ENCODE measurements around the gene MSI2.

MSI2 gene

GRCh38 chr17:57595426-57595825 is 339.1 kb downstream of the MSI2 start:
- no peaks in the 10 kb centered on the region for H3K27me3 ChIP-seq (ENCODE audit: control insufficient read depth, low read length)
- no peak overlapping the region for H3K4me2 ChIP-seq (ENCODE audit: low read length)
- H3K4me3 ChIP-seq (ENCODE audit: low read length): no peak overlapping the region
- TF ChIP-seq EZH2phosphoT487 (IDR thresholded peaks at IDR 0.05; ENCODE audit: borderline replicate concordance, low read length) (no peak), CTCF (IDR thresholded peaks at IDR 0.05; ENCODE audit: low read depth, low read length, poor library complexity, severe bottlenecking) (no peak)
- no peaks in the 10 kb centered on the region for H3K79me2 ChIP-seq (ENCODE audit: control insufficient read depth, low read length)
- peaks cover 16% of the 10 kb centered on the region for H3K36me3 ChIP-seq (ENCODE audit: control insufficient read depth, low read length)
- no peaks in the 10 kb centered on the region for H3K9me3 ChIP-seq (ENCODE audit: control insufficient read depth, insufficient read depth, low read length)
- peaks cover 57% of the 10 kb centered on the region for H3K4me1 ChIP-seq (ENCODE audit: control insufficient read depth, low read length)
- H3K27ac ChIP-seq (ENCODE audit: low read depth, low read length): no peak overlapping the region
- no peaks in the 10 kb centered on the region for H3K9me2 ChIP-seq (replicated peaks; ENCODE audit: control insufficient read depth, low read length)
- no peaks in the 10 kb centered on the region for H4K20me1 ChIP-seq (ENCODE audit: control insufficient read depth, insufficient read depth, low read depth, low read length)
- H3F3A ChIP-seq (ENCODE audit: control insufficient read depth, insufficient read depth): peaks cover 2% of the 10 kb centered on the region; the same call in 1 of the 2 replicates

- Histone ChIP-seq H3K9me2 (replicated peaks; ENCODE audit: control insufficient read depth, low read length) (no peaks in the 10 kb centered on the region), H3K27me3 (ENCODE audit: control insufficient read depth, low read length) (no peaks in the 10 kb centered on the region), H3K4me3 (ENCODE audit: low read length) (no peak overlapping the region), H4K20me1 (ENCODE audit: control insufficient read depth, insufficient read depth, low read depth, low read length) (no peaks in the 10 kb centered on the region), H3K4me1 (ENCODE audit: control insufficient read depth, low read length) (peaks cover 64% of the 10 kb centered on the region), H3K4me2 (ENCODE audit: low read length) (no peak overlapping the region), H3K27ac (ENCODE audit: low read depth, low read length) (no peak overlapping the region), H3K79me2 (ENCODE audit: control insufficient read depth, low read length) (no peaks in the 10 kb centered on the region), H3K36me3 (ENCODE audit: control insufficient read depth, low read length) (peaks cover 22% of the 10 kb centered on the region), H3K9me3 (ENCODE audit: control insufficient read depth, insufficient read depth, low read length) (no peaks in the 10 kb centered on the region), H3F3A (ENCODE audit: control insufficient read depth, insufficient read depth) (peaks cover 2% of the 10 kb centered on the region; the same call in 1 of the 2 replicates)
- no peak for TF ChIP-seq CTCF (IDR thresholded peaks at IDR 0.05; ENCODE audit: low read depth, low read length, poor library complexity, severe bottlenecking)
- no peak for TF ChIP-seq EZH2phosphoT487 (IDR thresholded peaks at IDR 0.05; ENCODE audit: borderline replicate concordance, low read length)
Observed at GRCh38 chr17:57595947-57596695, 339.8 kb downstream of the MSI2 start.

- Histone ChIP-seq H3K79me2 (ENCODE audit: control insufficient read depth, low read length) (no peaks in the 10 kb centered on the region), H3K4me3 (ENCODE audit: low read length) (no peak overlapping the region), H3K27me3 (ENCODE audit: control insufficient read depth, low read length) (no peaks in the 10 kb centered on the region), H3K4me2 (ENCODE audit: low read length) (no peak overlapping the region), H3K9me3 (ENCODE audit: control insufficient read depth, insufficient read depth, low read length) (no peaks in the 10 kb centered on the region), H3K27ac (ENCODE audit: low read depth, low read length) (no peak overlapping the region), H3K4me1 (ENCODE audit: control insufficient read depth, low read length) (peaks cover 72% of the 10 kb centered on the region), H4K20me1 (ENCODE audit: control insufficient read depth, insufficient read depth, low read depth, low read length) (no peaks in the 10 kb centered on the region), H3K9me2 (replicated peaks; ENCODE audit: control insufficient read depth, low read length) (no peaks in the 10 kb centered on the region), H3K36me3 (ENCODE audit: control insufficient read depth, low read length) (peaks cover 29% of the 10 kb centered on the region), H3F3A (ENCODE audit: control insufficient read depth, insufficient read depth) (peaks cover 2% of the 10 kb centered on the region; the same call in 1 of the 2 replicates)
- TF ChIP-seq CTCF (IDR thresholded peaks at IDR 0.05; ENCODE audit: low read depth, low read length, poor library complexity, severe bottlenecking) (no peak), EZH2phosphoT487 (IDR thresholded peaks at IDR 0.05; ENCODE audit: borderline replicate concordance, low read length) (no peak)
Observed at GRCh38 chr17:57597101-57597500, 340.8 kb downstream of the MSI2 start.

Data from DOHH2 (cell line).